Stimulated activated CD8-positive, alpha-beta memory T cell treated with anti-CD3 and anti-CD28 coated beads, Interleukin-7, amount 100 ng/mL, for 48 hours (primary cell): ENCODE measurements around the gene MAGEC1.
"Not testable (repeated sequence)": the region's sequence is repeated elsewhere in the genome, so short reads cannot be mapped to it uniquely, and the experiment has no call there.

Source experiments
- DNase-seq, 2 donors: peaks; one replicate each; pipeline ENCODE4 v3.0.0-alpha.2; 2020; ENCODE audit warnings: low read depth in 1 of 2; ENCODE audit errors: extremely low read depth in 1 of 2

The MAGEC1 gene, protein sequence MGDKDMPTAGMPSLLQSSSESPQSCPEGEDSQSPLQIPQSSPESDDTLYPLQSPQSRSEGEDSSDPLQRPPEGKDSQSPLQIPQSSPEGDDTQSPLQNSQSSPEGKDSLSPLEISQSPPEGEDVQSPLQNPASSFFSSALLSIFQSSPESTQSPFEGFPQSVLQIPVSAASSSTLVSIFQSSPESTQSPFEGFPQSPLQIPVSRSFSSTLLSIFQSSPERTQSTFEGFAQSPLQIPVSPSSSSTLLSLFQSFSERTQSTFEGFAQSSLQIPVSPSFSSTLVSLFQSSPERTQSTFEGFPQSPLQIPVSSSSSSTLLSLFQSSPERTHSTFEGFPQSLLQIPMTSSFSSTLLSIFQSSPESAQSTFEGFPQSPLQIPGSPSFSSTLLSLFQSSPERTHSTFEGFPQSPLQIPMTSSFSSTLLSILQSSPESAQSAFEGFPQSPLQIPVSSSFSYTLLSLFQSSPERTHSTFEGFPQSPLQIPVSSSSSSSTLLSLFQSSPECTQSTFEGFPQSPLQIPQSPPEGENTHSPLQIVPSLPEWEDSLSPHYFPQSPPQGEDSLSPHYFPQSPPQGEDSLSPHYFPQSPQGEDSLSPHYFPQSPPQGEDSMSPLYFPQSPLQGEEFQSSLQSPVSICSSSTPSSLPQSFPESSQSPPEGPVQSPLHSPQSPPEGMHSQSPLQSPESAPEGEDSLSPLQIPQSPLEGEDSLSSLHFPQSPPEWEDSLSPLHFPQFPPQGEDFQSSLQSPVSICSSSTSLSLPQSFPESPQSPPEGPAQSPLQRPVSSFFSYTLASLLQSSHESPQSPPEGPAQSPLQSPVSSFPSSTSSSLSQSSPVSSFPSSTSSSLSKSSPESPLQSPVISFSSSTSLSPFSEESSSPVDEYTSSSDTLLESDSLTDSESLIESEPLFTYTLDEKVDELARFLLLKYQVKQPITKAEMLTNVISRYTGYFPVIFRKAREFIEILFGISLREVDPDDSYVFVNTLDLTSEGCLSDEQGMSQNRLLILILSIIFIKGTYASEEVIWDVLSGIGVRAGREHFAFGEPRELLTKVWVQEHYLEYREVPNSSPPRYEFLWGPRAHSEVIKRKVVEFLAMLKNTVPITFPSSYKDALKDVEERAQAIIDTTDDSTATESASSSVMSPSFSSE

DNA sequence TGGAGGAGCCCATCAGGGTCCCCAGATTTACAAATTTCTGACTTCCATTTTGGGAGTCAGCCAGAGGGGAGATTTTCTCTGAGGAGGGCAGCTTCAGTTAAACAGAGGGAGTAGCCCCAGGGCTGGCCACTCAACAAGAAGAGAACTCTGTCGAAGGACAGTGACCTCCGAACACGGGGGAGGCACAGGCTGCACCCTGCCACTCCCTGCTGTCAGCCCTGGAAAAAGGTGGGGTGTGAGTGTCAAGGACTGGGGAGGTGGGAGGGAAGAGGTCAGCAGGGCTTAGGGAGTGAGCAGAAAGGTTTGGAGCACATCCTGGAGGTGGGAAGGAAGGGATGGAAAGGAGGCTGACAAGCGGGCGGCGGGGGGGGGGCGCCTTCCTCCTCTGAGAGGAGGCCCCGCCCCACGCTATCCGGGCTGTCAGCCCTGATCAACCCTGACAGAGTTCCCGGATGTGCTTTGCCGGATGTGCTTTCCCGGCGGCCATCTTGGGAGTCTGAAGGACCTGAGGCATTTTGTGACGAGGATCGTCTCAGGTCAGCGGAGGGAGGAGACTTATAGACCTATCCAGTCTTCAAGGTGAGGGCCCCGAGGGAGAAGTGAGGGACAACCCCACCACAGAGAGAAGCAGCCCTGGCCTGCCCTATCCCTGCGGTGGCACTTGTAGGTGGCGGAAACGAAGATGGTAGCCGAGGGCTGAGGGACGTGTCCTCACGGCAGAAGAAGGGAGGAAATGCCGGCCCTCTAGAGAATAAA, at the start of gene MAGEC1:
TSS of gene MAGEC1 (plus strand) at position 495 of the 756 bp plus-strand sequence. CDS start 1,179 bp downstream, outside the sequence.
- no peak for DNase-seq

DNA sequence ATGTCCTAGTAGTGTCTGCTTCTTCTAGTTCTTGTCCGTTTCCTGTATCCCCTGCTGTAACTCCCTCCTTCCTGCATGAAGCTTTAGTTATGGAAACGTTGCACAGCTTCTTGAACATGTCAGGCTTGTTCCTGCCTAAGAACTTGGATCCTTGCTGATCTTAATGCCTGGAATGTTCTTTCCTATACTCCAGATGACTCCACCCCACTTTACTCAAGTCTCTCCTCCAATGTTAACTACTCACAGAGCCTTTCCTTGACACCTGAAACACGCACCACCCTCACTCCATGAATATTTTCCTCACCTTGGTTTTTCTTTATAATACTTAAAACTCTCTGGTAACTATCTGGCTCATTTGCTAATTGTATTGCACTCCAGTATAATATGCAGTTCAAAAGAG, 46.2 kb upstream of the MAGEC1 start:
- no peak for DNase-seq

DNA sequence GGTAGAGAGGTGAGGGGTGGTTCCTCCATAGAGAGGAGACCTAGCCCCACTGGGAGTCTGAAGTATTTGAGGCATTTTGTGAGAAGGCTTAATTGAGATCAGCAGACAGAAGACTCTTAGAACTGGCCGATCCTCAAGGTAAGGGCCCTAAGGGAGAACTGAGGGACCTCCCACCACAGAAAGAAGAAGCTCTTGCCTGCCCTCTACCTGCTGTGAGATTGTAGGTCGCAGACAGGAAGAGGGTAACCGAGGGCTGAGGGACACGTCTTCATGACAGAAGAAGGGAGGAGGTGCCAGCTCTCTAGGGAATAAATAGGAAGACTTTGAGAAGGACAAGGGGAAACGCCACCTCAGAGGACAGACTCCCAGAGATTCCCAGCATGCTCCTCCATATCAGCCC, 24.1 kb upstream of the MAGEC1 start:
- DNase-seq = no peak

DNA sequence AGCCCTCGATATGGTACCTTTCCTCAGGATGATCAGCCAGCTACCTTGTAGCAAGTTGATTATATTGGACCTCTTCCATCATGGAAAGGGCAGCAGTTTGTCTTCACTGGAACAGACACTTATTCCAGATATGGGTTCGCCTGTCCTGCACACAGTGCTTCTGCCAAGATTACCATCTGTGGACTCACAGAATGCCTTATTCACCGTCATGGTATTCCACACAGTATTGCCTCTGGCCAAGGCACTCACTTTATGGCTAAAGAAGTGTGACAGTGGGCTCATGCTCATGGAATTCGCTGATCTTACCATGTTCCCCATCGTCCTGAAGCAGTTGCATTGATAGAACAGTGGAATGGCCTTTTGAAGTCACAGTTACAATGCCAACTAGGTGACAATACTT, 14.9 kb upstream of the MAGEC1 start:
- not testable (repeated sequence) for DNase-seq

DNA sequence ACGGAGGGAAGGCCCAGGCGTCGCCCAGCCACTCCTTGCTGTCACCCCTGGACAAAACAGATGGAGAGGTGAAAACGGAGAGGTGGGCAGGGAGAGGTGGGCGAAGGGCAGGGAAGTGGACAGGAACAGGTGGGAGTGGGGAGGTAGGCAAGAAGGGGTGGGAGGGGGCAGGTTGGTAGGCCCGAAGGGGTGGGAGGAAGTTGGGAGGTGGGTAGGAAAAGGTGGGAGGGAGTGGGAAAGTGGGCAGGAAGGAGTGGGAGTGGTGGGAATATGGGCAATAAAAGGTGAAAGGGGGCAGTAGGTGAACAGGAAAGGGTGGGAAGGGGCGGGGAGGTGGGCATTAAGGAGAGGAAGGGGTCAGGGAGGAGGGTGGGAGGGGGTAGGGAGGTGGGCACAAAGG, 9.0 kb upstream of the MAGEC1 start:
- DNase-seq = no peak

DNA sequence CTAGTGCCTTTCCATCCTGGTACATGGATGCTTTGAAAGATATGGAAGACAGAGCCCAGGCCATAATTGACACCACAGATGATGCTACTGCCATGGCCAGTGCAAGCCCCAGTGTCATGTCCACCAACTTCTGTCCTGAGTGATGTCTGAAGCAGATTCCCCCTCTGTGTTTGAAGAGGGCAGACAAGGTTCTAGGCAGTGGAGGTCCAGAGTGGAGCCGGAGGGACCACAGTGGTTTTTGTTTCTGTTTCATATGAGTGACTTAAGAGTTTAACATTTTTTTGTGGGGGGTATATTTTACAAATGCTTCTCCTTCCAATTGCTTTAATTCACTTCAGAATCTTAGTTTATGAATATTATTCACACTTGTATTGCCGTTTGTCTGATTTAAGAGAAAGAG, 6.0 kb upstream of the MAGEC1 start:
- DNase-seq = no peak

DNA sequence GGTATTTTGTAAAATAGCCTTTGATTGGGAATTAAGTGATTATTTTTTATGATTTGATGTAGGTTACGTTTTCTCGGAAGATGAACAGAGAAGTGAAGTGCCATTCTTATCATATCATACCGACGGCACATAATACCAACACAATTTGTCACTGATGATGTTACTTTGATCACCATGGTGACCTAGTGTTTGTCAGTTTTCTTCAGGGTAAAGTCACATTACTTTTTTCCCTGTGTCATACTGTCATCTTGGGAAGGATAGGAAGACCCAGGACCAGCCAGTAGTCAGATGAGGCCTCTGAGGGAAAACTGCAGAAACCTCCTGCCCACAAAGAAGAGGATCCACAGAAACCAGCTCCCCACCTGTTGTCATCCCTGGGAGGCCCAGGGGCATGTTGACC, 1.3 kb upstream of the MAGEC1 start:
- no peak for DNase-seq

DNA sequence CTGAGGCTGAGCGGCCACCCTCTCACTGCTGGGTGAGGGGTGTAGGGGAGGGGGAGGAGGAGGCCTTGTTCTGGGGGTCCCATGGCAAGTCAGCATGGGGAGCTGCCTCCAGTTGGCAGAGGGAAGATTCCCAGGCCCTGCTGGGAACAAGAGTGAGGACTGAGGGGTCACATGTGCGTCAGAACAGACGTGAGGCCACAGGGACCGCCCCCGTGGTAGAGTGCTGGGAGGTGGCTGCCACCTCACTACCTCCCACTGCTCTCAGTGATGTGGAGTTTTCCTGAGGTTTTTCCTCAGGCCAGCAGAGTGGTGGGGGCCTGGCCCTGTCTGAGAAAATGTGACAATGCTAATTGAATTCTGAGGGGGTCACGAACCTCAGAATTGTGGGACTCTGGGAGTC, 568 bp downstream of the MAGEC1 start:
- DNase-seq = no peak

DNA sequence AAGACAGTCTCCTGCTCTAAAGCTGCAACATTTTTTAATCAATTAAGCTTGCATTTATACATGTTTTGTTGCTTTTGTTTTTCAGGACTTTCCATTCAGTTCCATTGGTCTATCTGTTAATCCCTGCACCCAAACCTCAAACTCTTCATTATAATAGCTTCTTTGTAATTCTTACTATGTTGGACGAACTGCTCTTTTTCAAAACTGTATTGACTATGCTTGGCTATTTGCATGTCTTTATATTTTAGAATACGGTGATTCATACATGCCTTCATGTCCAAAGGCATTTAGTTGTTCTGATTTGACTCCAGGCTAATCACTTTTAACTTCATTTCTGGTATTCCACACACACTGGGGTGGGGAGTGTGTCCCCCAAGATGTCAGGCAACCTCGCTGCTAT, 14.1 kb downstream of the MAGEC1 start:
- no peak for DNase-seq

DNA sequence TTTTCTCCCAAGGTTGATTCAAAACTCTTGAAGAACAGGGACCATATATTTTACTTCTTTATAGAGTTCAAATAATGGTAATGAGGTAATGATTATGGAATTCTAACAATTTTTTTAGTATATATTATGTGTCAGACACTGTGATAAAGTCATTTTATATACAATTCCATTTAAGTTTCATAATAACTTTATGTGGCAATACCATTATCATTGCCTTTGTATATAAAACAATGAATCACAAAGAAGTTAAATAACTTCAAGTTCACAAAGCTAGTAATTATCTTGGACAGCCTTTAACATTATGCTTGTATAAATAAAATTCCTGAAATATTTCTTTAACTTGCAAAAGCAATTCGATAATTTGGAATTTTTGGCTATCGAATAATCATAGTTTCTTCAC, 20.6 kb downstream of the MAGEC1 start:
- DNase-seq = no peak

DNA sequence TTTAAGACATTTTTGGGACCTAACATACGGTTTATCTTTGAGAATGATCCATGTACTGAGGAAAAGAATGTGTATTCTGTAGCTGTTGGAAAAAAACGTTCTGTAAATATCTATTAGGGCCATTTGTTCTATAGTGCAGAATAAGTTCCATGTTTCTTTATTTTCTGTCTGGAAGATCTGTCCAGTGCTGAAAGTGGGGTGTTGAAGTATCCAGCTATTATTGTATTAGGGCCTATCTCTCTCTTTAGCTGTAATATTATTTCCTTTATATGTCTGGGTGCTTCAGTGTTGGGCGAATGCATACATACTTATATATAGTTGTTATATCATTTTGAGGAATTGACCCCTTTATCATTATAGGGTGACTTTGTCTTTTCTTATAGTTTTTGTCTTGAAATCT, 24.7 kb downstream of the MAGEC1 start:
- no peak for DNase-seq

DNA sequence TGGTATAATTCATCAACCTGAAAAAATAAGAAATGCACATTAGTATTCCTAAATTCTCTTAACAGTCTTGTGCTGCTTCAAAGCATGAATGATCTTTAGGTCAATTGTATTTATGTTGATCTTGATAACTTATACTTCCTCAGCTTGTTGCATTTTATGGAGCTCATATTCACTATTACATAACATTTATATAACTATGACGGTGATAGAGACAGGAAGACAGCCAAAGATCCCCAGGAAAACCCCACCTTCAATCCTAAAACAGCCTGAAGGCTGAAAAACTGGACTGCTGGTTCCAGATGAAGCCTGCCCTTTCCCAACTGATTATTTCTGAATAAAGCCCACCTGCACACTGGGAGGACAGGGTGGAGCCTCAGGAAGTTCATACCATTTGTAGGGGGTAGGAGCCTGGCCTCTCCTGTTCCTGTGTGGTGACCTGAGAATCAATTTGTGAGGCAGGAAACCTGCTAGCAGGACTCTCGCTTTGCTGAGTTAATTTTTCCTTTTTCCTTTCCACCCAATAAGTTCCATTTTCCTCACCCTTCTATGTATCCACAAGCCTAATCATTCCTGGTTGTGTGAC, 30.5 kb downstream of the MAGEC1 start:
- no peak for DNase-seq

DNA sequence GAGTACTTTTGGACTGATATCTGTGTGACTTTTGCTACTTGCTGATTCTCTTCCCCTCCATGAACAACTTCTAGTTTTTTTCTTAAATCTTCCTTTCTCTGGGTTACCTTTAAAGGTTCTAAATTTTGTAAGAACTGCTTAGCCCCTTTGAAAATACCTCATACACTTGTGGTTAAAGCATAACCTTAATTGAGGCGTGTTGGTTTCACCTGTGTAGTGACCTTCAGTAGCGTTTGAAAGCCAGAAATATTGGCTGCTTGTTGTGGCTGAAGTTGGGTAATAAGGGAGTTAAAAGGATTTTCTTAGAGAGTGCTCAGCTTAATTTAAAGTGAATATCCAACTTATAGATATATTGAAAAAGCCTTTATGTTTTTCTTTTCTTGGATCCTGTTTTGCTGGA, 32.0 kb downstream of the MAGEC1 start:
- DNase-seq = no peak

DNA sequence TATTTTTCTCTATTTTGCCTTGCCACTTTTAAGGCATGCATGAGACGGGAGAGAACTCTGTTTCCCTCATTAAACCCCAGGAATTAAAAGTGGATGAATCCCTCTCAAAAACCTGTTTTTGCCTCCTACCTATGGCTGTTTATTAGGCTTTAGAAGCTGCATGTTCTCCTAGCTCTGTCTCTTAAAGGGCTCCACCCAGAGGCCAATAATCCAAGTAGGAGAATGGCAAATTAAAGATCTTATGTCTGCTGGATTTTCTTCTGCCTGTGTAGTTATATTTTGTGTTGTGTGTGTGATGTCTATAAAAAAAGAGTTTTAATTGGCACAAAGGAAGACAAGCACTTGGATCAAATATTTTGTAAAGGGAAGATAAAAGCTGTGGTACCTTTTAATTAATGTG, 32.4 kb downstream of the MAGEC1 start:
- no peak for DNase-seq

DNA sequence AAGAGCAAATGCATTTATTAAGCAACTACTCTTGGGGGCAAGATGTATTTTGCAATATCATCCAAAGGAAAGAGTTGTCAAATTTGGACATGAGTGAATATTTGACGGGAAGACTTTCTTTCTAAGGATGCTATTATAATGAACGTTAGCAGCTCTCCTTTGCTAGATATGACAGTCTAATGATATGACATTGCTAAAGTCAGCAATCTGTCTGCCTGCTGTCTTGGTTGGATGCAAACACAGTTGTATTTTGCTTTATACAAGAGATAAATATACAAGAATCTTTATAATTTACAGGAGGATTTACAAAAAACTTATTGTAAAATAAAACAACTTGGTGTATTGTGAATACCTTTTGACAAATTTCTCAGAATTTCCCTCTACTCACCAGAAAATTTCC, 37.5 kb downstream of the MAGEC1 start:
- no peak for DNase-seq

DNA sequence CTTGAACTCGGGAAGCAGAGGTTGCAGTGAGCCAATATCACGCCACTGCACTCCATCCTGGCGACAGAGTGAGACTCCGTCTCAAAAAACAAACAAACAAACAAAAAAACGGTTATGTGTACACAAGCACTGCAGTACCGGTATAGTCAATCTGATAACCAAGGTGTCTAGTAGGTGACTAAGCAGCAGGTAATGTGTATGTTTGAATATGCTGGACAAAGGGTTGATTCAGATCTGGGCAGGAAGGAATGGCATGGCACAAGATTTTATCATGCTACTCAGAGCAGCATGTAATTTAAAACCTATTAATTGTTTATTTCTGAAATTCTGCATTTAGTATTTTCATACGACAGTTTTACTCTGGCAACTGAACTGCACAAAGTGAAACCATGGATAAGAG, 41.7 kb downstream of the MAGEC1 start:
- no peak for DNase-seq

DNA sequence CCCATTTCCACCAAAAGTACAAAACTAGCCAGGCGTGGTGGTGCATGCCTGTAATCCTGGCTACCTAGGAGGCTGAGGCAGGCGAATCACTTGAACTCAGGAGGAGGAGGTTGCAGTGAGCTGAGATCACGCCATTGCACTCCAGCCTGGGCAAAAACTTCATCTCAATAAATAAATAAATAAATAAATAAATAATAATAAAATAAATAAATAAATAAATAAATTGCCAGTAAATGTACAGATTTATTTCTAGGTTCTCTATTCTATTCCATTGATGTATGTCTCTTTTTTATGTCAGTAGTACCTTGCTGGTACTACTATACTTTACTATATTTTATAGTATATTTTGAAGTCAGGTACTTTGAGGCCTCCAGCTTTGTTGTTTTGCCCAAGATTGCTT, 43.7 kb downstream of the MAGEC1 start:
- no peak for DNase-seq

DNA sequence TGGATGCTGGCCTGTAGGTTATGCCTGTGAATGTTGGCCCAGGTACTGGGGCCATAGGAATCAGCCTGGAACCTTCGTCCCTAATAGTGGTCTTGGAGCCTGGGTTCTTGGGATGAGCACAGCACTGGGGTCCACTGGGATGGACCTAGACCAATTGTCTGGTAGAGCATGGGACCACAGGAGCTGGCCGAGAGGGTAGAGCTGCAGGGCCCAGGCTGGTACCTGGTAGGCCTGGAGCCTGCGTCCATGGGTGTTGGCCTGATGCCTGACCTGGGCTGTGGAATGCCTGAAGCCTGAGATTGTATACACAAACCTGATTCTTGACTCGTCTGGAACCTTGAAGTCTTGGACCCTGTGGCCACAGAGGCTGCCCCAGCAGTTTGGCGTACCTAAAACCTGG, 48.9 kb downstream of the MAGEC1 start:
- no peak for DNase-seq

DNA sequence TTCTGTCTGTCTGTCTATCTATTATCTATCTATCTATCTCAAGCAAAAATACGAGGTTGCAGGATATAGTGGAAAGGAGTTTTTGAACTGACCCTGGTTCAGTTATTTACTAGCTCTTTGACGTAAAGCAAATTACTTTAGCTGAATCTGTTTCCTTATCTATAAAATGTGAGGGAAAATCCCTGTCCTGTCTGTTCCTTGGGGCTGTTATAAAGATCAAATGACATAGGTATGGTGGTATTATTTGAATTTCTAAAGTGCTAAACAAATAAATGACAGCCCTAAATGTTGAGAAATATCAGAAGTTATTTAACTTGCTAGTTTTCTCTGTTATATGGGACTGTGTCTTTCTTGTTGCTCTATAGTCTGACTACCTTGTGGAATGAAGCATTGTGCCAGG, 55.0 kb downstream of the MAGEC1 start:
- DNase-seq = no peak
